GM18526 (cell line): ENCODE results near the gene CHN1.

Source experiments
- POLR2A ChIP-seq: IDR thresholded peaks from 3 replicates; pipeline ENCODE4 v1.6.1; 2011; ENCODE audit not compliant: insufficient read length; ENCODE audit errors: extremely low read depth

CHN1 gene

DNA sequence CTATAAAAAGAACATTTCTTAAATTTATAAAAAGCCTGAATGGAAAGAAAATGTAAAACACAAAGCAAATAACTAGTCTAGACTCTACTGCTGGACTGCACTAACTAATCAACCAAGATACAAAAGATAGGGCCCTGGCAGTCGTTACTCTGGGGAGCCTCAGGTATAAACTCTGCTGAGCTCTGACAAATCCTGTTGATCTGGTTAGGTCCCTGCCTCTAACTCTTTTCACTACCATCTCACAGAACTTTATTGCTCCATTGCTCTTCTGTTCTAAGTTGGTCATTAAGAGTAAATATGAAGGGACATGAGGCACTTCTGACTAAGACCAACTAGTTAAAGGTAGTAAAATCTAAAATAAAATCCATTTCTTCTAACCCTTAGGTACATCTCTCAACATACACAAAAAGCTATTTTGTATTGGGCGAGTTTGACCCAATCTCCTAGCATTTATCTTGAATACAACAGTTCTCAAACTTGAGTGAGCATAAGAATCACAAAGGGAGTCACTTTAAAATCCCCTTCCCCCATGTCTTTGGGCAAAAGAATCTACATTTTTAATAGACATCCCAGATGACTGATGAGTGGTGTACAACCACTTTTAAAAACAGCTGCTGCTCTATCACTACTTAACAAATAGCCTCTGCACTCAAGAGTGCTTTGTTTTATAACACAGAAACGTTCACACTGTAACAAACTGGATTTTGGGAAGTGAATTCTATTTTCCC lies 2.5 kb downstream of the CHN1 start:
- TF ChIP-seq POLR2A = no peak

DNA sequence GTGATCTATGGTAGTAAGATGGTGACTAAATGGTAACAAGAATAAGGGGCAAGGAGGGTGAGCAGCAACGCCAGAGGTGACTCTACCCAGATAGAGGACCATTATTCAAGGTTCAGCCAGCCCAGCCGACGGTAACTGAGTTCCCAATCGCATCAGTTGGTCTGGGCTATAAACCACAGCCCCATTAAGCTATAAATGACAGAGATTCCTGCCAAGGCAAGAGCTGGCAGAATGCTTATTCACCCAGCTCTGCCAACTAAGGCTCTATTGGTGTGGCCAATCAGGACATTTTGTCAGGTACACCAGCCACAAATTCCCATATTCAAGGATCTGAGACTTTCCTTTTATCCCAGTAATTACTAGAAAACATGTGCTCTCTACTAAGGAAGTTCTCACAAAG lies 3.6 kb downstream of the CHN1 start:
- no peak for TF ChIP-seq POLR2A

GRCh38 chr2:174997110-174997509 lies 8.1 kb downstream of the CHN1 start:
- no peak for TF ChIP-seq POLR2A

- no peak for TF ChIP-seq POLR2A
Measured at GRCh38 chr2:174996622-174997021, 8.6 kb downstream of the CHN1 start.

- TF ChIP-seq POLR2A = no peak
Measured at GRCh38 chr2:174994381-174994780, 10.8 kb downstream of the CHN1 start.

GRCh38 chr2:174992886-174993285 lies 12.3 kb downstream of the CHN1 start:
- TF ChIP-seq POLR2A = no peak

- TF ChIP-seq POLR2A = no peak
Measured at GRCh38 chr2:174985614-174986013, 19.6 kb downstream of the CHN1 start.

- TF ChIP-seq POLR2A = no peak
Measured at GRCh38 chr2:174984561-174984960, 20.6 kb downstream of the CHN1 start.

DNA sequence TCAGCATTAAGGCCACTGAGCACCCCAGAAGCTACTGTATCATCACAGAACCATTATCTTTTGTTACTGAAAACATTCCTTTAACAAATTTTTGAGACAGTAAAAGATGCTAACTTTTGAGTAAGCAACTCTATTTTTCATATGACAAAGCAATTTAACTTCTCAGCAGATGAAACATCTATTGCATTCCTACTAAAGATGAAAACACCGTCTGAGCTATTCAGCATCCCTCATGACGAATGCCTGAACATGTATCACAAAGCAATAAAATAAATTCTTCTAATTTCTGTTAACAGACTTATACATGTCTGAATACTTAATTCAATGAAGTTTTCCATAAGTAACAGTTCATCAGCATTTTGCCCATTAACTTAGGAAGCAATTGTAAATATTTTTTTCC lies 23.9 kb downstream of the CHN1 start:
- no peak for TF ChIP-seq POLR2A

DNA sequence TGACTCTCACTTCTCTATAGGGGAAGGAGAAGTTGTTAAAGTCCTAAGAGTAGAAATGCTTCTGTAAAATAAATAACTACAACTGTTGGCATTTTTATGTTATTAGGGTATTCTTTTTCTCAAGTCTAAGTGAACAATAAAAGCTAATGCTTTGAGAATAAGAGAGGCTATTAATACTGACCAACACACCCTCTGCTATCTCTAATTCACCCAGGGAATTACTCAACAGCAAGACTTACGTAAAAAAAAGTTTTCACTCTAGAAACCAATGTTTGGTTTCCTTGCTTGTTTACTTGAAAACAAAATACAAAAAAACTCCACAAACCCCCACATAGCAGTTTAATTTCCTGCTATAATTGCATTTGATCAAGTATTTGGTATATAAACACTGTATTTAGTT lies 25.2 kb downstream of the CHN1 start:
- TF ChIP-seq POLR2A = no peak

DNA sequence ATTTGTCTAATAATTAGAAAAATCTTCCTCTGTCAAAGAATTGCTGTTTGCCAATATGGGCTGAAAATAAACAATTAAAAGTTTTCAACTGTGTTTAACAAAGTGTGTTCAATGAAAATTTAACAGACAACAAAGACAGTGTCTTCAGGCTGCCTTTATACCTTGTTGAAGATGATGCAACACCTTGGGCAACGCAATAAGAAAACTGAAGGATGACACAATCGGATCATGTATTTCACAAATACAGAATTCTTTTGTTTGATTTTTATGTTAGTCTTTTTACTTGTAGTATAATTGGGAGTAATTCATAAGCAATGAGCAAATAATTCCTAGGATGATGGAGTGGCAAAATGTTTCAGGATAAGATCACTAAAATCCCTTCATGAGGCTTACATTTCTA lies 27.8 kb downstream of the CHN1 start:
- no peak for TF ChIP-seq POLR2A

GRCh38 chr2:174974131-174974530 lies 31.1 kb downstream of the CHN1 start:
- TF ChIP-seq POLR2A = no peak

- no peak for TF ChIP-seq POLR2A
Measured at GRCh38 chr2:174972924-174973323, 32.3 kb downstream of the CHN1 start.

GRCh38 chr2:174971868-174972781 lies 33.1 kb downstream of the CHN1 start:
- TF ChIP-seq POLR2A = no peak

- TF ChIP-seq POLR2A = no peak
Measured at GRCh38 chr2:174970092-174970491, 35.1 kb downstream of the CHN1 start.

GRCh38 chr2:174969091-174969734 lies 36.0 kb downstream of the CHN1 start:
- TF ChIP-seq POLR2A = no peak
